NCI-H2171 treated with DMSO at 0.1 percent for 48 hours (cell line): ENCODE data around the gene RSPO3.

Source experiments
- DNase-seq: peaks from one replicate; lab custom pipeline; 2025; lab: John Stamatoyannopoulos, UW

Gene RSPO3

GRCh38 chr6:127164036-127164435 is 45.6 kb downstream of the RSPO3 start:
- no peak for DNase-seq

DNA sequence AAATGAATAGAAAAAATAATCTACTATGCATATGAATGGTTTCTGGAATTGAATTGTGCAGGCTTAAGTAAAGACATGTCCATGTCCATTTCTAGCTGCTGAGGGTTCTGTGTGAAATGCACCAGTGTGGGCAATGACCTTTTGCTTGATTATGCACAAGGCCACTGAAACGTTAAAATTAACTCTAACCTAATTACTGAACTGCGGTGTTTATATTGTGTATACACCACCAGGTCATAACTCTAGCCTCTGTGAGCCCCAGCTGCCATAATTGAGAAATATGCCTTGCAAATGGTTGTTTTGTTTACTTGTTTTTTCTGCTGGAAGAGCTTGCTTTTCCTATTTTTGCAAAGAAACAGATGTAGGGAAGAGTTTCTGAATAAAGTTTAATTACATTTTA is 46.1 kb downstream of the RSPO3 start:
- no peak for DNase-seq

- DNase-seq = no peak
Observed at GRCh38 chr6:127173156-127173940, 54.9 kb downstream of the RSPO3 start.

DNA sequence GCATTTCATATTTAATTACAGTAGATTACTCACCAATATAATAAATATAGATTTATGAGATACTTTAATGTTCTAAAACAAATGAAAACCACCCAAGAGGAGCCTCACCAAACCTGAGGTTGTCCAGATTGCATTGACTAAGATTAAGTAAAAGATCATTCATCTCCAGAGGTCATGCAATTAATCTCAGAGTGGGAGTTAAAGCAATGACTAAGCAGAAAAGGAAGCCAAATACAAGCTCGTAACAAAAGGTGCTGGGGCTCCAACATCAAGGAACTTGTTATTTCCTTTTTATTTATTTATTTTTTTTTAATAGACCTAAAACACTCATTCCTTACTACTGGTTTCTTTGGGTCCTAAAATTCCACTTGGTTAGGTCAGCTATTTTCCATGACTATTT is 57.7 kb downstream of the RSPO3 start:
- DNase-seq = no peak

GRCh38 chr6:127177030-127177922 is 58.8 kb downstream of the RSPO3 start:
- no peak for DNase-seq

GRCh38 chr6:127177923-127178231 is 59.4 kb downstream of the RSPO3 start:
- DNase-seq = no peak

- no peak for DNase-seq
Observed at GRCh38 chr6:127178746-127179145, 60.3 kb downstream of the RSPO3 start.

DNA sequence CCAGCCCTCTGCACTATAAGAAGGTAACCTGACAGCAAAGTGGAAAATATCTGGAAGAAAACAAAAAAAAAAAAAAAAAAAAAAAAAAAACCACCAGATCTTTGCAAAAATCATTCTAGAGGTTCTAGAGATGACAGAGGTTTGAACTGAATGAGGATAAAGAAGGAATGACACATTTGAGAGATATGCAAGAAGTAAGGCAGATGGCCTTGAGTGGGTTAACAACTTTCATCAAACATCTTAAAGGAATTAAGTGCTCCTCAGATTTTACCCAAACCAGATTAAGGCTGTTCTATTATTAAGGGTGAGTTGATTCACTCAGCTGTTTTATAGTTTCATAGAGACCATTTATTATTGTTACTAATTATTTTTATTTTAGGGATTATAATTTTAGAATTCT is 62.0 kb downstream of the RSPO3 start:
- no peak for DNase-seq

- DNase-seq = no peak
Observed at GRCh38 chr6:127182501-127182900, 64.0 kb downstream of the RSPO3 start.

- no peak for DNase-seq
Observed at GRCh38 chr6:127185437-127185995, 67.0 kb downstream of the RSPO3 start.

DNA sequence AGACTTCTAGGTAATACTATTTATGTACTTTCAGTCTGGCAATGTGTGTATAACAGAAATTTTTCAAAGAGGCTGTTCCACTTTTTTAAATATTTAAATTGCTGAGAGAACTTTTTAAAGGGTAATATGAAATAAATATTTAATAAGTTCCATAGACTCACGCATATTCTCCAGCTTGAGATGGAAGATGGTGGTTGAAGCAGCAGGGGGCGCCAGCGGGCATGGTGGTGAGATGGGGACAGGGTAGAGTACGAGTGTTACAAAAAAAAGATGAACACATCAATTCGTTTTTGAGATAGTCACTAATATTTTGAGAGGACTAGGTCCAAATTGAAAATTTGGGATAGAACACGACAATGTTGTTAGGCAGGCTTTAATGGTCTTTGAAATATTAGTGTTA is 68.4 kb downstream of the RSPO3 start:
- peak; percentile 10 for DNase-seq

GRCh38 chr6:127188744-127189143 is 70.3 kb downstream of the RSPO3 start:
- DNase-seq = no peak

DNA sequence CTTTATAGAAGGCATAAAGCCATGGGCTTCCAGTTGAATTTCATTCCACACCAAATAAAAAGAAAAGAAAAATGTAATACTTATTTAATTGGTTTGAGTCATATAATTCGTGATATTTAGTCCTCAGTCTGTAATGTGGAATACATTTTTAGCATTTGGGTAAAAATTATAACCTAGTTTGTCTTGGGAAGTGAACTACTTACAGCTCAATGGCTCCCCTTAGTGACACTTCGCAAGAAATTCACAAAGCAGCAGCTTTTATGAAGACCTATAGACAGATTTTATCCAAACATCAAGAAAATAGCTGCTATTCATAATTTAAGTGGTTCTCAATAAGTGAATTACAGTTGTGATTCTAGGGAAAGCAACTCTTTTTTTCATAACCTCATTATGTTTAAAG is 72.1 kb downstream of the RSPO3 start:
- peak; percentile 18 for DNase-seq

GRCh38 chr6:127191716-127192115 is 73.2 kb downstream of the RSPO3 start:
- no peak for DNase-seq

DNA sequence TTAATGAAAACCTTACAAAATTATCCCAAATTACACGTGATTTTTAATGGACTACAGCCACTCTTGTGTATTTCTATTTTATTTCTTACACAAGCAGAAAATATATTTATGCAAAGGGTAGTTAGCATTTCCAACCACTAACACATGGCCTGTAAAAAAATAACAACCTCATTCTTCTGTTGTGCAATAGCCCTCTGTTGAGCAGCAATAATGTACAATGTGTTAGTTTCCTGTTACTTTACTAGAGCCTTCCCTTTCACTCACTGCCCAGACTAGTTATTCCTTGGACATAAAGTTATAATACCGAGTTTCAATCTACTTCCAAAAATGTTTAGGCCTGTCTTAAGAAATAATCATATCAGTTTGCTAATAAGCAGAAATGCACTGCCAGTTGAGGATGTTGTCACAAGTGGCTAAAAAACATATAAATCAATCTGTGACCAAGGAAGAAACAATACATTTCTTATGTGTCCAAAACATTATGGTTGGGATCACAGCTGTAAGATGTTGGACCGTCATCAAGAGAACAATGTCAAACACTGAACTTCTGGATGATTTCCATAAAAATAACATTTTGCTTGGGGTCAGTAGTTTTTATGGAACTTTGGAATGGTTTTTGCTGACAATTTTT is 74.6 kb downstream of the RSPO3 start:
- no peak for DNase-seq

DNA sequence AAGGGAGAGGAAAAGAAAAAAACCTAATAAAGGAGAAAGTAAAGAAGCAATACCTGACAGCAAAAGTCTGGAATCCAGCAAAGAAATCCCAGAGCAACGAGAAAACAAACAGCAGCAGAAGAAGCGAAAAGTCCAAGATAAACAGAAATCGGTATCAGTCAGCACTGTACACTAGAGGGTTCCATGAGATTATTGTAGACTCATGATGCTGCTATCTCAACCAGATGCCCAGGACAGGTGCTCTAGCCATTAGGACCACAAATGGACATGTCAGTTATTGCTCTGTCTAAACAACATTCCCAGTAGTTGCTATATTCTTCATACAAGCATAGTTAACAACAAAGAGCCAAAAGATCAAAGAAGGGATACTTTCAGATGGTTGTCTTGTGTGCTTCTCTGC is 77.4 kb downstream of the RSPO3 start:
- no peak for DNase-seq

- DNase-seq = no peak
Observed at GRCh38 chr6:127198549-127198948, 80.1 kb downstream of the RSPO3 start.

GRCh38 chr6:127199470-127199869 is 81.0 kb downstream of the RSPO3 start:
- no peak for DNase-seq

DNA sequence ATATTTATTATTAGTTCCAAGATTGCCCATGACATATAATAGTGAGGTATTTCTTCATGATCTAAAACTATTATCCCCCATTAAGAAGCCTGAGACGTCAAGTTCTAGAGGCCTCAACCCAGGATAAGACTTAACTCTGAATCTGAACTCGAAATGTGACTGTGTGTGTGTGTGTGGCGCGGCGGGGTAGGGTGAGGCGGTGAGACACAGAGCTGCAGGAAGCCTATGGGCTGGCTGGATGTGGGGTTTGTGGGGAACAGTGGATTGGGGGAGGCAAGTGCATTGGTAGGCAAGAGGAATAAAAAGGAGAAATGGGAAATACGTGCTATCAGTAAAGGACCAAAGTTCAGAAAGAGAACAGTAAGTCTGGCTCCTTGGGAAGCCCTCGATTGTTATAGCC is 81.6 kb downstream of the RSPO3 start:
- no peak for DNase-seq

DNA sequence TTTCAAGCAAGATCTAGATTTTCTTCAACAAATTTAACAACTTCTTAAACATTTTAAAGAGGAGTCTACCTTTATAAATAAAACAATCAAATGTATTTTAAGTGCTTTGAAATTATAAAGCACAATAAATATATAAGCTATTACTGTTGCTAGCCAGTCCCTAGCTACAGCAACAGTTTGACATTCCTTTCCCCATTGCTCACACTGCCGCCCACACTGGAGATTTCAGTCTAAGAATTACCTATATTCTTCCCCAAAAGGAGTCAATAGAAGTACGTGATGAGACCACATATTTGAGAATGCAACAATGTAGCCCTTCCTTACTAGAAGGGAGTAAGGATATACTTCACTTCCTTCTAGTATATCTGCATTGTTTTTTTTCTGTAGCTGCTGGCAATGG is 82.8 kb downstream of the RSPO3 start:
- DNase-seq = no peak

GRCh38 chr6:127202676-127203075 is 84.2 kb downstream of the RSPO3 start:
- no peak for DNase-seq

GRCh38 chr6:127204281-127204680 is 85.8 kb downstream of the RSPO3 start:
- no peak for DNase-seq

DNA sequence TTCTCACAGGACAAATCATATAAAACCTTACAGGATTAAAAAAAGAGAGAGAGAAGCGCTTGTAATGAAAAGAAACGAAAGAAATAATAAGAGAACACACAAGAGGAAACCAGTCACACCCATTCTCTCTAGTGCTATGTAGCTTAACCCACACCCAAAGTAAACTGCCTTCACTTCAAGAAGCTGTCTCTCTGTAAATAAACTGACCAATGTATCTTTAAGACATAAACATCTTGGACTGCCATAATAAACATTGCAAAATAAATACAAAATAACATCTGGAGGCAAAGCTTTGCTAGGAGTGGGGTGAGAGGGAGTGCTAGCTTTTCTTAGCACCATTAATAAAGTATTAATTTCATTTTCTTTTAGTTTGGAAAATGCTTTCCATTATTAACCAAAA is 86.6 kb downstream of the RSPO3 start:
- no peak for DNase-seq
